Activated CD4-positive, alpha-beta memory T cell treated with anti-CD3 and anti-CD28 coated beads for 36 hours (primary cell): ENCODE measurements around the gene ERV3-1. TPM values are rescaled to one million over a fixed set of nuclear protein-coding genes. Genes with fewer than 3 reads are reported as not detected.
"Not testable (repeated sequence)": the region's sequence is repeated elsewhere in the genome, so short reads cannot be mapped to it uniquely, and the experiment has no call there.

Experiments used
- CTCF ChIA-PET: fragments of 350-600 bp; sonication (Branson Sonifier 250); formaldehyde crosslinking; loops from one replicate; lab custom pipeline; 2021; ENCODE audit warnings: antibody characterized with exemption, inconsistent platforms; lab: Charles Lee
- POLR2A ChIA-PET: fragments of 350-600 bp; sonication (Branson Sonifier 250); formaldehyde crosslinking; loops from one replicate; lab custom pipeline; 2021; ENCODE audit warnings: antibody characterized with exemption; lab: Charles Lee
- DNase-seq: peaks from one replicate; pipeline ENCODE4 v3.0.0-alpha.2; 2020
- H3K27ac Mint-ChIP-seq: one replicate; pipeline ENCODE4 v1.8.0; 2021; ENCODE audit warnings: mixed read lengths
- H3K27me3 Mint-ChIP-seq: one replicate; pipeline ENCODE4 v1.8.0; 2021; ENCODE audit warnings: mixed read lengths
- H3K36me3 Mint-ChIP-seq: one replicate; pipeline ENCODE4 v1.8.0; 2021; ENCODE audit warnings: mixed read lengths
- H3K4me1 Mint-ChIP-seq: one replicate; pipeline ENCODE4 v1.8.0; 2021; ENCODE audit warnings: low read depth, mixed read lengths
- H3K4me3 Mint-ChIP-seq: one replicate; pipeline ENCODE4 v1.8.0; 2021; ENCODE audit warnings: mild to moderate bottlenecking, mixed read lengths
- H3K9me3 Mint-ChIP-seq: one replicate; pipeline ENCODE4 v1.8.0; 2021; ENCODE audit warnings: mixed read lengths
- intact Hi-C: fragments of 100-400 bp; cut with micrococcal nuclease; formaldehyde crosslinking; loops from one replicate; pipeline ENCODE4 v1.15.1; 2023
- total RNA-seq, 2 experiments: library from RNA; stranded (reverse); gene quantifications; one replicate each; pipeline ENCODE4 v1.2.3, GENCODE V29; 2021

The ERV3-1 gene
- total RNA-seq = 1 to 10 TPM; 8.2 to 8.7 TPM

- H3K27me3 Mint-ChIP-seq = no peaks in the 10 kb centered on the region
- peak within 1 kb of the TSS; percentile 95 for H3K4me3 Mint-ChIP-seq
- DNase-seq = peak; percentile 96
- peak within 1 kb of the TSS; percentile 70 for H3K27ac Mint-ChIP-seq
- H3K36me3 Mint-ChIP-seq = peaks cover 35% of the 10 kb centered on the region
- ChIA-PET CTCF (interaction anchor here (0.7 to 1.5 kb wide), 2 partner anchors 303 to 376 kb away, joined by 3 read pairs; no protein-coding TSS in a partner anchor), POLR2A (interaction anchor here (0.6 to 1.8 kb wide), 9 partner anchors 31 to 699 kb away, joined by 3 to 15 read pairs (median 4); partner anchors contain the start of genes ZNF107, ZNF138, ZNF273 and ZNF680)
- intact Hi-C loops = loop anchor here (1.0 to 10.0 kb wide), 6 partner anchors 32 to 692 kb away; partner anchors contain the start of genes ZNF107, ZNF138, ZNF273 and ZNF736
- H3K9me3 Mint-ChIP-seq = peaks cover 17% of the 10 kb centered on the region
- H3K4me1 Mint-ChIP-seq = peaks cover 36% of the 10 kb centered on the region
Measured at GRCh38 chr7:65006094-65006992, at the start of gene ERV3-1. ERV3-1 (minus strand) TSS chr7:65006687; CDS start chr7:64993026, 13,661 bp downstream.

- H3K4me3 Mint-ChIP-seq, H3K4me1 Mint-ChIP-seq, H3K27me3 Mint-ChIP-seq, POLR2A ChIA-PET, intact Hi-C loops, H3K9me3 Mint-ChIP-seq, CTCF ChIA-PET, DNase-seq, H3K27ac Mint-ChIP-seq: not testable (repeated sequence)
- peaks cover 16% of the 10 kb centered on the region for H3K36me3 Mint-ChIP-seq
Measured at GRCh38 chr7:65055786-65056185, 49.3 kb upstream of the ERV3-1 start.

GRCh38 chr7:65054466-65054994 is 48.0 kb upstream of the ERV3-1 start:
- H3K36me3 Mint-ChIP-seq = peaks cover 25% of the 10 kb centered on the region
- POLR2A ChIA-PET, H3K9me3 Mint-ChIP-seq, intact Hi-C loops, H3K4me1 Mint-ChIP-seq, DNase-seq, CTCF ChIA-PET, H3K27ac Mint-ChIP-seq, H3K4me3 Mint-ChIP-seq, H3K27me3 Mint-ChIP-seq: not testable (repeated sequence)

- intact Hi-C loops, H3K4me1 Mint-ChIP-seq, H3K27ac Mint-ChIP-seq, CTCF ChIA-PET, H3K4me3 Mint-ChIP-seq, H3K9me3 Mint-ChIP-seq, DNase-seq, H3K27me3 Mint-ChIP-seq, POLR2A ChIA-PET: not testable (repeated sequence)
- H3K36me3 Mint-ChIP-seq = peaks cover 22% of the 10 kb centered on the region
Measured at GRCh38 chr7:65051654-65052053, 45.2 kb upstream of the ERV3-1 start.

- H3K4me3 Mint-ChIP-seq, intact Hi-C loops: not testable (repeated sequence)
Measured at GRCh38 chr7:65051139-65051538, 44.7 kb upstream of the ERV3-1 start.

GRCh38 chr7:65046329-65046728 is 39.8 kb upstream of the ERV3-1 start:
- H3K9me3 Mint-ChIP-seq, H3K27me3 Mint-ChIP-seq, POLR2A ChIA-PET, DNase-seq, intact Hi-C loops, H3K27ac Mint-ChIP-seq, H3K4me3 Mint-ChIP-seq, CTCF ChIA-PET, H3K4me1 Mint-ChIP-seq: not testable (repeated sequence)
- H3K36me3 Mint-ChIP-seq = peaks cover 14% of the 10 kb centered on the region

More at GRCh38 chr7:65051139-65051538, 44.7 kb upstream of the ERV3-1 start:
- peaks cover 18% of the 10 kb centered on the region for H3K36me3 Mint-ChIP-seq
- H3K9me3 Mint-ChIP-seq, POLR2A ChIA-PET, H3K27ac Mint-ChIP-seq, DNase-seq, H3K4me1 Mint-ChIP-seq, CTCF ChIA-PET, H3K27me3 Mint-ChIP-seq: not testable (repeated sequence)

- intact Hi-C loops, H3K27me3 Mint-ChIP-seq, H3K36me3 Mint-ChIP-seq, H3K4me1 Mint-ChIP-seq, H3K9me3 Mint-ChIP-seq, H3K4me3 Mint-ChIP-seq, DNase-seq, H3K27ac Mint-ChIP-seq, POLR2A ChIA-PET, CTCF ChIA-PET: not testable (repeated sequence)
Measured at GRCh38 chr7:65045589-65045988, 39.1 kb upstream of the ERV3-1 start.

GRCh38 chr7:65038767-65039166 is 32.3 kb upstream of the ERV3-1 start:
- CTCF ChIA-PET = not testable (repeated sequence)

GRCh38 chr7:65037740-65038688 is 31.5 kb upstream of the ERV3-1 start:
- POLR2A ChIA-PET = interaction anchor here (2.1 to 3.8 kb wide), 2 partner anchors 32 to 135 kb away, joined by 6 to 15 read pairs; partner anchors contain the start of genes ERV3-1 and ZNF273
- peak; percentile 96 for DNase-seq
- no peak overlapping the region for H3K27ac Mint-ChIP-seq
- CTCF ChIA-PET = interaction anchor here (0.7 kb wide), 1 partner anchor 180 kb away, joined by 5 read pairs; no protein-coding TSS in a partner anchor
- H3K27me3 Mint-ChIP-seq = no peaks in the 10 kb centered on the region
- H3K4me3 Mint-ChIP-seq = peak overlapping the region; percentile 73
- intact Hi-C loops = loop anchor here (1.0 to 2.0 kb wide), 5 partner anchors 32 to 1111 kb away; partner anchors contain the start of genes ERV3-1, ZNF273 and ZNF736
- no peaks in the 10 kb centered on the region for H3K36me3 Mint-ChIP-seq
- peaks cover 13% of the 10 kb centered on the region for H3K4me1 Mint-ChIP-seq
- no peaks in the 10 kb centered on the region for H3K9me3 Mint-ChIP-seq

More at GRCh38 chr7:65038767-65039166, 32.3 kb upstream of the ERV3-1 start:
- Mint-ChIP-seq H3K27ac (peak overlapping the region; percentile 20), H3K4me3 (peak overlapping the region; percentile 81), H3K4me1 (peaks cover 13% of the 10 kb centered on the region)
- DNase-seq = peak; percentile 42
- intact Hi-C loops = loop anchor here (1.0 to 2.0 kb wide), 5 partner anchors 32 to 1112 kb away; partner anchors contain the start of genes ERV3-1, ZNF273 and ZNF736
- POLR2A ChIA-PET = interaction anchor here (2.1 to 3.8 kb wide), 2 partner anchors 32 to 135 kb away, joined by 6 to 15 read pairs; partner anchors contain the start of genes ERV3-1 and ZNF273
- not testable (repeated sequence) for H3K36me3 Mint-ChIP-seq, H3K9me3 Mint-ChIP-seq, H3K27me3 Mint-ChIP-seq

GRCh38 chr7:65036526-65036925 is 30.0 kb upstream of the ERV3-1 start:
- peaks cover 13% of the 10 kb centered on the region for H3K4me1 Mint-ChIP-seq
- H3K36me3 Mint-ChIP-seq, H3K9me3 Mint-ChIP-seq, H3K27ac Mint-ChIP-seq, CTCF ChIA-PET, DNase-seq, H3K27me3 Mint-ChIP-seq, intact Hi-C loops, H3K4me3 Mint-ChIP-seq: not testable (repeated sequence)
- POLR2A ChIA-PET = interaction anchor here (3.8 kb wide), 1 partner anchor 30 kb away, joined by 15 read pairs; the partner anchor contains the start of gene ERV3-1

GRCh38 chr7:65035469-65035868 is 29.0 kb upstream of the ERV3-1 start:
- H3K36me3 Mint-ChIP-seq, intact Hi-C loops, H3K4me3 Mint-ChIP-seq, H3K27ac Mint-ChIP-seq, POLR2A ChIA-PET, H3K27me3 Mint-ChIP-seq, H3K9me3 Mint-ChIP-seq, DNase-seq, CTCF ChIA-PET: not testable (repeated sequence)
- H3K4me1 Mint-ChIP-seq = peaks cover 13% of the 10 kb centered on the region
